ENCODE results near the gene PDE2A.
A peak's percentile ranks its signal among the peaks of the same experiment; 100 is the strongest.
"Not testable (repeated sequence)": the region's sequence is repeated elsewhere in the genome, so short reads cannot be mapped to it uniquely, and the experiment has no call there.

PDE2A gene

DNA sequence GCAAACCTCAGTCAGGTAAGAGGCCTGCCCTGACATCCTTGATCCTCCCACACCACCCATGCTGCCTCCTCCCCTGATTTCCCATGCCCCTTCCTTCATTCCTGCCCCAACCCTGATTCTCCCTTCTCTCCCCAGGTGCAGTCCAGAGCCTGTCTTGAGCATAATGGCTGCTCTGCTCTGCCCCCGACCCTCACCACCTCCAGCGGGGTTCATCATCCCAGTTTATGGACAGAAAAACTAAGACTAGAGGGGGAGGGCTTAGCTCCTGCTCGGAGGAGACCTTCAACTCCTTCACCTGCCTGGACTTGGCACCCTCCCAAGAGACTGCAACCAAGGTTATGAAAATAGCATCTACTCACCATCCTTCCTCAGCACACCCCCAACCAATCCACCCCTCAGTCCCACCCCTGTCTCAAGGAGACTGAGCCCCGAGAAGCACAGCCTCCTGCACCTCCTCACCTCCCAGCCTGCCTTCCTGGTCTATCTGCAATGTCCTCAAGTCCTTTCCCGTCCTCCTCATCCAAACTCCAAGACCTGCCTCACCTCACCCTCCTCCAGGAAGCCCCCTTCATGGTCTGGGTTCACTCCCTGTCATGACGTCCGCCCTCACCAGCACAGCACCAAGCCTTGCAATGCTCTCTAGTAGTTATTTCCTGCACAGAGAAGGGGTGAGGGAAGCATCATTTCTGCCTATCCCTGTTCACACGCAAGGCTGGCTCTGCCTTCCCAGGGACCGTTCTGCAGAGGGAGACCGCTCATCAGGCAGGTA lies 103.1 kb downstream of the PDE2A start:
- no peak for DNase-seq (ENCODE audit: low read depth in 2 of 2)
- TF ChIP-seq CTCF (IDR thresholded peaks at IDR 0.05; ENCODE audit: low read depth, low read length): no peak
- peak overlapping the region in 1 of 2 donors; percentile 40 for H3K4me3 ChIP-seq (replicated peaks in 1 of 2; ENCODE audit: low read depth in 2 of 2, low read length in 2 of 2)

DNA sequence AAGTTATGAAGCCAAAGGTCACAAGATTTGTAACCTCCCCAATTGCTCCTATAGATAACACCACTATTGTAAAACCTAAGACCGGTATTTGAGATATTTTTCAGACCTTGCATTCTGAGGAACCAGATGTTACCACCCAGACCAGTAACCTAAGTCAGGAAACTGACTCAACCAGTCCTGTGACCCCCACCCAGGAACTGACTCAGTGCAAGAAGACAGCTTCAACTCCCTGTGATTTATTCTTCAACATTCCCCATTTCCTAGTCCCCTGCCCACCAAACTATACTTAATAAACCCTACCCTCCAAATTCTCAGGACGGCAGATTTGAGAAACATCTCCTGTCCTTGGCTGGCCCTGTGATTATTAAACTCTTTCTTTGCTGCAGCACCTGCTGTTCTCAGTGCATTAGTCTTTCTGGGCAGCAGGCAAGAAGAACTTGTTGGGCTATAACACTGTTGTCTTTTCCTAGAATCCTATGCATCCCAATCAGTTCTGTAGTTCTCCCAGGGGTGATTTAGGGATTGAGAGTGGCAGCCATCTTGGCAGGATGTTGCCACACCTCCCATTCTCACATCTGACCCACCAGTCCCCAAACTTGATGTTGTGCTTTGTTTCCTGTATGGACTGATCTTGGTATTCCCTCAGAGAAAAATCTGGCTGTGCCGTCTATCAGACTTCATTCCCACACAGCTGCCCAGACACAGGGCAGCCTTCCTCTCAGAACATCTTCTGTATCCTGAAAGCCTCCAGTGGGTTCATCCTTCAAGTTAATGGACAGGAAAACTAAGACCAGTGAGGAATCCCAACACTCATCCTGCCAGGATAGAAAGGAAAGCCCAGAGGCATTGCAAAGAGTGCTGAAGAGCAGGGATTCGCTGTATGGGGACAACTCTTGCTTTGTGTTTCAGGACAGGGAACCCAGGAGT lies 104.0 kb downstream of the PDE2A start:
- DNase-seq (ENCODE audit: low read depth in 2 of 2): peak; percentile 71 to 96
- H3K4me3 ChIP-seq (replicated peaks in 1 of 2; ENCODE audit: low read depth in 2 of 2, low read length in 2 of 2): peak overlapping the region in 1 of 2 donors; percentile 40
- TF ChIP-seq CTCF (IDR thresholded peaks at IDR 0.05; ENCODE audit: low read depth, low read length): no peak

GRCh38 chr11:72568861-72569260 lies 105.4 kb downstream of the PDE2A start:
- TF ChIP-seq CTCF (IDR thresholded peaks at IDR 0.05; ENCODE audit: low read depth, low read length): no peak
- H3K4me3 ChIP-seq (replicated peaks in 1 of 2; ENCODE audit: low read depth in 2 of 2, low read length in 2 of 2): no peak overlapping the region
- DNase-seq (ENCODE audit: low read depth in 2 of 2): peak in 1 of 2 donors; percentile 41

DNA sequence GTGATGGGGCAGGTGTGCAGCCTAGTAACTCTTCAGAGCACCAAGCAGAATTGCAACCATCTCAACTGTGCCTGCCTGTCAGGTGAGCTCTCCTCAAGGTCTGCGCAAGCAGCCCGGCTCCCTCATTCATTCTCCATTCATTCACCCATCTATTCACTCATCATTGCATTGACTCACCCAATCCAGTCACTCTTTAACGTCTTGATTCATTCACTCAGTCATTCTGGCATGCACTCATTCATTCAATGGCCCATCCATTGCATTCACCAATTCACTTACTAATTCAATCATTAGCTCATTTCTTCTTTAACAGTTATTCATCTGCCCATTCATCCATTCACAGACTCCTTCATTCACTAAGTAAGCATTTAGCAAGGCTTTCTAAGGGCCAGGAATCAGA lies 111.8 kb downstream of the PDE2A start:
- no peak for TF ChIP-seq CTCF (IDR thresholded peaks at IDR 0.05; ENCODE audit: low read depth, low read length)
- no peak for DNase-seq (ENCODE audit: low read depth in 2 of 2)
- no peak overlapping the region for H3K4me3 ChIP-seq (replicated peaks in 1 of 2; ENCODE audit: low read depth in 2 of 2, low read length in 2 of 2)

- peak in 1 of 2 donors; percentile 32 for DNase-seq (ENCODE audit: low read depth in 2 of 2)
- no peak overlapping the region for H3K4me3 ChIP-seq (replicated peaks in 1 of 2; ENCODE audit: low read depth in 2 of 2, low read length in 2 of 2)
- TF ChIP-seq CTCF (IDR thresholded peaks at IDR 0.05; ENCODE audit: low read depth, low read length): no peak
Observed at GRCh38 chr11:72561856-72562255, 112.4 kb downstream of the PDE2A start.

- not testable (repeated sequence) for DNase-seq (ENCODE audit: low read depth in 2 of 2); H3K4me3 ChIP-seq (replicated peaks in 1 of 2; ENCODE audit: low read depth in 2 of 2, low read length in 2 of 2)
Observed at GRCh38 chr11:72560864-72561263, 113.4 kb downstream of the PDE2A start.

DNA sequence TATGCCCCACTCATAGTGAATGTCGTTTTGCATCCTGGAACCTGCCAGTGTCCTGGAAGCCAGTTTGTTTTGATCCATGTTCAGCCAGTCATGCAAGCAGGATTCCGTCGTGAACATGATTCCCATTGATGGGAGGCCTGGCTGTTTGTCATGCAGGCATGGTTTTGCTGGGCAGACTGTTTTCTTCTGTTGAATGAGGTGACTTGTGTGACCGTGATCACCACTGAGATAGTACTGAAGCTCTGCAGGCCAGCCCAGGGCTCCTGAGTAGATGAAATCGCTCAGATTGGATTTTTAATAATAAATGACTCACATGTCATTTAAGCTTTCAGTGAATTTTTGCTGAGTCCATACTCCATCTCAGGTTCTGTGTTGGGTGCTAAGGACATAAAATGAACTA lies 117.8 kb downstream of the PDE2A start:
- no peak for DNase-seq (ENCODE audit: low read depth in 2 of 2)
- TF ChIP-seq CTCF (IDR thresholded peaks at IDR 0.05; ENCODE audit: low read depth, low read length): no peak
- H3K4me3 ChIP-seq (replicated peaks in 1 of 2; ENCODE audit: low read depth in 2 of 2, low read length in 2 of 2): no peak overlapping the region

GRCh38 chr11:72555014-72555522 lies 119.2 kb downstream of the PDE2A start:
- H3K4me3 ChIP-seq (replicated peaks in 1 of 2; ENCODE audit: low read depth in 2 of 2, low read length in 2 of 2); DNase-seq (ENCODE audit: low read depth in 2 of 2): not testable (repeated sequence)

Data from cardiac fibroblast (primary cell).